Measurements from ENCODE around the gene BBOX1. TPM values are rescaled to one million over a fixed set of nuclear protein-coding genes. Genes with fewer than 3 reads are reported as not detected.

Gene BBOX1
- total RNA-seq, 2 experiments from 2014 or later, result not detected

DNA sequence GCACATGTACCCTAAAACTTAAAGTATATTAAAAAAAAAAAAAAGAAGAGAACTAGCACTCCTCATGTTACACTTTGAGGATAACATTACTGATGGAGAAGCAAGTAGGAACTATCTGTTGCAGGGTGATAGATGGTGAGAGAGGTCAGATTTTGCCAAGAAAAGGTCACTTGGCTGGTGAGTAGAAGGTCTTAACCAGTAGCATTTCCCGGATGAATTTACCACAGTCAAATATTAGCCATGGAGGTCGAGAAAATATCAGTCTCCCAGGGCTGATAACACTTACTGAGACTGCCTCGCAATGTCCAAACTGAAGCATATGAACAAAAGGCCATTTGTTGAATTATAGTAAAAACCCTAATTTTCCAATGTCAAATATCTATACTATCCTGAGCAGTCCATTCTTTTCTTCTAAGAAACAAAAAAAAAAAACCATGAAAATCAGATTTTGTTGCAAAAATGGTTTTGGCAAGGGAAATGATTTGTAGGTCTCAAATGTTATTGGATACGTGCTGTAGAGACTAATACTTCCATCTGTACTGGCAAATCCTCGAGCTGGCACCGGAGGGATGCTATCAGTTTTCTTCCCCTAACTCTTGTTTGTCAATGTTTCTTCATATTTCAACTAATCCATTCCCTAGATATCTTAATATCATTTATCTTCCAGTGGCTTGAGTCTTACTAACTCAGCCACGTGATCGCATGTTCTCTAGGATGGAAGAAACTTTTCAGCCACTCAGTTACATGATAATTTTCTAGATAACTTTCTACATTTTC lies 14.5 kb upstream of the BBOX1 start:
- TF ChIP-seq, protein P1, sequence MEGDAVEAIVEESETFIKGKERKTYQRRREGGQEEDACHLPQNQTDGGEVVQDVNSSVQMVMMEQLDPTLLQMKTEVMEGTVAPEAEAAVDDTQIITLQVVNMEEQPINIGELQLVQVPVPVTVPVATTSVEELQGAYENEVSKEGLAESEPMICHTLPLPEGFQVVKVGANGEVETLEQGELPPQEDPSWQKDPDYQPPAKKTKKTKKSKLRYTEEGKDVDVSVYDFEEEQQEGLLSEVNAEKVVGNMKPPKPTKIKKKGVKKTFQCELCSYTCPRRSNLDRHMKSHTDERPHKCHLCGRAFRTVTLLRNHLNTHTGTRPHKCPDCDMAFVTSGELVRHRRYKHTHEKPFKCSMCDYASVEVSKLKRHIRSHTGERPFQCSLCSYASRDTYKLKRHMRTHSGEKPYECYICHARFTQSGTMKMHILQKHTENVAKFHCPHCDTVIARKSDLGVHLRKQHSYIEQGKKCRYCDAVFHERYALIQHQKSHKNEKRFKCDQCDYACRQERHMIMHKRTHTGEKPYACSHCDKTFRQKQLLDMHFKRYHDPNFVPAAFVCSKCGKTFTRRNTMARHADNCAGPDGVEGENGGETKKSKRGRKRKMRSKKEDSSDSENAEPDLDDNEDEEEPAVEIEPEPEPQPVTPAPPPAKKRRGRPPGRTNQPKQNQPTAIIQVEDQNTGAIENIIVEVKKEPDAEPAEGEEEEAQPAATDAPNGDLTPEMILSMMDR (IDR thresholded peaks at IDR 0.05), result no peak
- POLR2A ChIA-PET, result no interaction called here
- DNase-seq (no peak), ATAC-seq (no peak)
- no peaks in the 10 kb centered on the region for H3K9me3 Mint-ChIP-seq
- H3K4me3 Mint-ChIP-seq, result no peak overlapping the region
- intact Hi-C loops (cut with micrococcal nuclease), result no loop called here
- no peaks in the 10 kb centered on the region for H3K36me3 Mint-ChIP-seq (ENCODE audit: low read depth)
- no peak overlapping the region for H3K27ac Mint-ChIP-seq
- CTCF ChIA-PET, result no interaction called here
- H3K27me3 Mint-ChIP-seq, result no peaks in the 10 kb centered on the region
- no peaks in the 10 kb centered on the region for H3K4me1 Mint-ChIP-seq (ENCODE audit: low read depth)

DNA sequence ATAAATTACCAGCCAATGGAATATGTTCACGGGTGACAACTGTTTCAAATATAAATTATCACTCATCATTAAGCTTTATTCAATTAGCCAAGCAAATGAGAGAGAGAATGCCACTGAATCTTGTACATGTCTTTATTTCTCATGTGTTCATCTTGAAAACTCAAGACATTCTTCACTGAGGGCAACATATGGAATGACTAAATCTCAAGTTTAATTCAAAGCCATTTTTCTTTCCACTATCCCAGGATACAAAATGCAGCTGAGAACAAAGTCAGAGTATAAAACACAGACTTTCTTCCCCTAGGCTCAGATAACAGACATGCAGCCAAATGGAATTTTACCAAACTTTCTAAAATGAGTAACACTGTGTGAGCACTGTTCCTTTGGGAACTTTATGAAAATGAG lies 12.1 kb upstream of the BBOX1 start:
- no peak for DNase-seq
- Mint-ChIP-seq H3K27ac (no peak overlapping the region), H3K36me3 (ENCODE audit: low read depth) (no peaks in the 10 kb centered on the region), H3K27me3 (no peaks in the 10 kb centered on the region), H3K4me3 (no peak overlapping the region), H3K4me1 (ENCODE audit: low read depth) (no peaks in the 10 kb centered on the region), H3K9me3 (peaks cover 4% of the 10 kb centered on the region)
- intact Hi-C loops (cut with micrococcal nuclease), result no loop called here
- ChIA-PET CTCF (no interaction called here), POLR2A (no interaction called here)
- TF ChIP-seq, protein P1 (IDR thresholded peaks at IDR 0.05), result no peak
- ATAC-seq, result no peak

DNA sequence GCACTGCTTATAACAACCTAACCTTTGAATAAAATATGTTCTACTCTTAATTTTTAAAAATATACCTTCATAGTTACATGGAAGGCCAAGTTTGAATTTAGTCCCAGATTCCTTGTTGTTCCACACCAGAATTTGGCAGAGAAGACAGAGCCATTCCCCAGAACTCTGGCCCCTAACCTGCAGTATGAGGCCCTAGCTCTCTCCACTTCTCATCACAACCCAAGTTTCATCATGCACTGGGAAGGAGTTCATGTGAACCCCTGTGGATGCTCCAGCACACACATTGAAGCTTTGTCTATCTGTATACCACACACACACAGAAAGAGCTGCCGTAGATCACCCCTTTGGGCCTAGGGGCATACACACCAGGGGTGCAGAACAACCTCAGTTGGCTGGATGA lies 10.6 kb upstream of the BBOX1 start:
- no peaks in the 10 kb centered on the region for H3K4me1 Mint-ChIP-seq (ENCODE audit: low read depth)
- intact Hi-C loops (cut with micrococcal nuclease), result no loop called here
- no peaks in the 10 kb centered on the region for H3K36me3 Mint-ChIP-seq (ENCODE audit: low read depth)
- DNase-seq (no peak), ATAC-seq (no peak)
- H3K9me3 Mint-ChIP-seq, result peaks cover 13% of the 10 kb centered on the region
- TF ChIP-seq, protein P1 (IDR thresholded peaks at IDR 0.05), result no peak
- no peak overlapping the region for H3K27ac Mint-ChIP-seq
- H3K4me3 Mint-ChIP-seq, result no peak overlapping the region
- CTCF ChIA-PET, result no interaction called here
- POLR2A ChIA-PET, result no interaction called here
- no peaks in the 10 kb centered on the region for H3K27me3 Mint-ChIP-seq

DNA sequence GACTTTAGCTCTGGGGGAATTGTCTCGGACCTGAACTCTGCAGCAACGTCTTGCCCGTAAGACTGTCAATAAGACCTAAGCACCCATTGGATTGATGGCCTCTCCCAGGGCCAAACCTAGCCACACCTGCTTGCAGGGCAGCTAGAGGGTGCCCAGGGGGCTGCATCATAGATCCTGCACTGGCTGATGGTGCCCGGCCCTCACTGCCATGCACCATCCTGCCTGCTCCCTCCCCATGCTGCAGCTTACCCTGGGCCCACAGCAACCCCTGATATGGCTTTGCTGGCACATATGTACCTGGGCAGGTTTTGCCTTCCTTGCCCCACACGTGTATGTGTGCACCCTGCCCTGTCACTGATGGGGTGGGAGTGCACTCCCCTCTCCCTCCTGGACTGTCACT lies 8.9 kb upstream of the BBOX1 start:
- intact Hi-C loops (cut with micrococcal nuclease), result no loop called here
- H3K4me3 Mint-ChIP-seq, result no peak overlapping the region
- peaks cover 18% of the 10 kb centered on the region for H3K9me3 Mint-ChIP-seq
- H3K36me3 Mint-ChIP-seq (ENCODE audit: low read depth), result no peaks in the 10 kb centered on the region
- TF ChIP-seq, protein P1 (IDR thresholded peaks at IDR 0.05), result no peak
- ChIA-PET POLR2A (no interaction called here), CTCF (no interaction called here)
- H3K27me3 Mint-ChIP-seq, result no peaks in the 10 kb centered on the region
- no peaks in the 10 kb centered on the region for H3K4me1 Mint-ChIP-seq (ENCODE audit: low read depth)
- DNase-seq, result no peak
- H3K27ac Mint-ChIP-seq, result no peak overlapping the region
- ATAC-seq, result no peak

DNA sequence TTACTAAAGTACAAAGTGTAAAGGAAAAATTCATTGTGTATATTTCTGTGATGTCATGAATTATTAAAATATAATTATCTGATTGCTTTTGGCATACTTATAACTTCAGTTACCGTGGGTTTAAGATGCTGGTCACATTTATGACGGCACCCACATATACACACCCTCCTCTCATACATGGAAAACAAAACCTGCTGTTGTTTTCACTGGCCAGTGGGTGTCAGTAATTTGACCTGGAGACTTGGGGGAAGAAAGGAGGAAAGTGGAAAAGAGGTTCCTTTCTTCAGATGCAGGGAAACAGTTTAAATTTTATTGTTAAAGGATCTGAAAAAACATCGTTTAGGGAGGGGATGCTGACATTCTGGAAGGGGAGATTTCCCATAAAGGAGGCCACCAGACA lies 742 bp upstream of the BBOX1 start:
- intact Hi-C loops (cut with micrococcal nuclease), result no loop called here
- TF ChIP-seq, protein P1 (IDR thresholded peaks at IDR 0.05), result no peak
- CTCF ChIA-PET, result no interaction called here
- ATAC-seq (no peak), DNase-seq (no peak)
- Mint-ChIP-seq H3K9me3 (peaks cover 15% of the 10 kb centered on the region), H3K27me3 (no peaks in the 10 kb centered on the region), H3K36me3 (ENCODE audit: low read depth) (no peaks in the 10 kb centered on the region), H3K4me3 (no peak overlapping the region), H3K27ac (no peak overlapping the region), H3K4me1 (ENCODE audit: low read depth) (no peaks in the 10 kb centered on the region)
- POLR2A ChIA-PET, result no interaction called here
